WTC11 (cell line): ENCODE measurements around the gene LACTBL1. TPM values are rescaled to one million over a fixed set of nuclear protein-coding genes. Genes with fewer than 3 reads are reported as not detected.

Experiments used
- ATAC-seq: fragments of 200-7000 bp; cut with Tn5 transposase; 2 replicates; pipeline ENCODE4 v1.10.0; 2021; ENCODE audit warnings: mild to moderate bottlenecking, moderate library complexity
- CTCF ChIA-PET: fragments of 300-600 bp; sonication (Branson Sonifier 250); formaldehyde crosslinking; loops from one replicate; lab custom pipeline; 2021; ENCODE audit warnings: antibody characterized with exemption; lab: Charles Lee
- POLR2A ChIA-PET: fragments of 350-600 bp; sonication (Branson Sonifier 250); formaldehyde crosslinking; loops from one replicate; lab custom pipeline; 2021; ENCODE audit warnings: antibody characterized with exemption; lab: Charles Lee
- DNase-seq: peaks from one replicate; pipeline ENCODE4 v3.0.0; 2021; ENCODE audit warnings: low spot score
- H3K27ac Mint-ChIP-seq: 2 replicates; pipeline ENCODE4 v1.8.0; 2021; ENCODE audit warnings: mixed read lengths
- H3K27me3 Mint-ChIP-seq: 2 replicates; pipeline ENCODE4 v1.8.0; 2021; ENCODE audit warnings: low read depth, mild to moderate bottlenecking, moderate library complexity, mixed read lengths
- H3K36me3 Mint-ChIP-seq: 2 replicates; pipeline ENCODE4 v1.8.0; 2021; ENCODE audit warnings: mixed read lengths
- H3K4me1 Mint-ChIP-seq: 2 replicates; pipeline ENCODE4 v1.8.0; 2022; ENCODE audit warnings: mixed read lengths
- H3K4me3 Mint-ChIP-seq: 2 replicates; pipeline ENCODE4 v1.8.0; 2021; ENCODE audit warnings: mild to moderate bottlenecking, moderate library complexity, mixed read lengths
- H3K9me3 Mint-ChIP-seq: 2 replicates; pipeline ENCODE4 v1.8.0; 2021; ENCODE audit warnings: mixed read lengths
- AFF4 ChIP-seq: sonication (generic); formaldehyde crosslinking; IDR thresholded peaks from 2 replicates; pipeline ENCODE4 v1.8.1; 2023; ENCODE audit warnings: mild to moderate bottlenecking, missing genetic modification reagents, borderline replicate concordance
- CREB1 ChIP-seq: sonication (generic); formaldehyde crosslinking; IDR thresholded peaks from 2 replicates; pipeline ENCODE4 v1.8.0; 2023; ENCODE audit warnings: mild to moderate bottlenecking, missing genetic modification reagents
- CREM ChIP-seq: sonication (generic); formaldehyde crosslinking; IDR thresholded peaks from 2 replicates; pipeline ENCODE4 v1.8.1; 2022; ENCODE audit warnings: mild to moderate bottlenecking, missing genetic modification reagents, moderate library complexity
- ELF4 ChIP-seq: sonication (generic); formaldehyde crosslinking; IDR thresholded peaks from 2 replicates; pipeline ENCODE4 v1.8.1; 2022; ENCODE audit warnings: low read depth, mild to moderate bottlenecking, moderate library complexity, missing genetic modification reagents
- EMX1 ChIP-seq: fragments of 250-450 bp; sonication (Bioruptor Pico); IDR thresholded peaks from 2 replicates; pipeline ENCODE4 v1.8.0; 2021; ENCODE audit warnings: mild to moderate bottlenecking
- ERG ChIP-seq: fragments of 250-450 bp; sonication (Bioruptor Pico); IDR thresholded peaks from 2 replicates; pipeline ENCODE4 v1.8.0; 2021; ENCODE audit warnings: mild to moderate bottlenecking
- FOXP1 ChIP-seq: sonication (generic); formaldehyde crosslinking; IDR thresholded peaks from 2 replicates; pipeline ENCODE4 v1.8.0; 2022; ENCODE audit warnings: missing genetic modification reagents, mild to moderate bottlenecking, moderate library complexity, borderline replicate concordance
- HMGA2 ChIP-seq: fragments of 250-450 bp; sonication (Bioruptor Pico); IDR thresholded peaks from 2 replicates; pipeline ENCODE4 v1.4.0; 2021; ENCODE audit warnings: mild to moderate bottlenecking, moderate library complexity
- JAZF1 ChIP-seq: fragments of 250-450 bp; sonication (Bioruptor Pico); IDR thresholded peaks from 2 replicates; pipeline ENCODE4 v1.9.0; 2021; ENCODE audit warnings: moderate library complexity, mild to moderate bottlenecking, inconsistent platforms
- JUN ChIP-seq: sonication (generic); formaldehyde crosslinking; IDR thresholded peaks from 2 replicates; pipeline ENCODE4 v1.8.0; 2023; ENCODE audit warnings: mild to moderate bottlenecking, missing genetic modification reagents
- NFE2L1 ChIP-seq: sonication (generic); formaldehyde crosslinking; IDR thresholded peaks from 2 replicates; pipeline ENCODE4 v1.8.1; 2023; ENCODE audit warnings: missing genetic modification reagents
- NR1H2 ChIP-seq: sonication (generic); formaldehyde crosslinking; IDR thresholded peaks from 2 replicates; pipeline ENCODE4 v1.9.0; 2021; ENCODE audit warnings: mild to moderate bottlenecking, moderate library complexity, missing genetic modification reagents
- NR2C2 ChIP-seq: sonication (generic); formaldehyde crosslinking; IDR thresholded peaks from 2 replicates; pipeline ENCODE4 v1.8.0; 2022; ENCODE audit warnings: mild to moderate bottlenecking, missing genetic modification reagents
- RORB ChIP-seq: fragments of 250-450 bp; sonication (Bioruptor Pico); IDR thresholded peaks from 2 replicates; pipeline ENCODE4 v1.9.0; 2021; ENCODE audit warnings: mild to moderate bottlenecking
- ZNF138 ChIP-seq: sonication (generic); formaldehyde crosslinking; conservative IDR thresholded peaks from 2 replicates; pipeline ENCODE4 v1.8.1; 2022; ENCODE audit warnings: mild to moderate bottlenecking, moderate library complexity, missing genetic modification reagents
- ZNF219 ChIP-seq: sonication (generic); formaldehyde crosslinking; IDR thresholded peaks from 2 replicates; pipeline ENCODE4 v1.8.0; 2023; ENCODE audit warnings: missing genetic modification reagents, mild to moderate bottlenecking, borderline replicate concordance
- ZNF396 ChIP-seq: fragments of 250-450 bp; sonication (Bioruptor Pico); IDR thresholded peaks from 2 replicates; pipeline ENCODE4 v1.8.0; 2021; ENCODE audit warnings: mild to moderate bottlenecking, moderate library complexity, borderline replicate concordance
- total RNA-seq: library from RNA; stranded (reverse); gene quantifications from 3 replicates; pipeline ENCODE4 v1.2.3, GENCODE V29; 2021
- TF ChIP-seq, protein P1 (sequence below): sonication (generic); formaldehyde crosslinking; IDR thresholded peaks from 2 replicates; pipeline ENCODE4 v1.8.1; 2022; ENCODE audit warnings: mild to moderate bottlenecking, missing genetic modification reagents, moderate library complexity, borderline replicate concordance
- TF ChIP-seq, protein P2 (sequence below): sonication (generic); formaldehyde crosslinking; IDR thresholded peaks from 2 replicates; pipeline ENCODE4 v1.8.1; 2022; ENCODE audit warnings: missing genetic modification reagents, borderline replicate concordance
- TF ChIP-seq, protein P3 (sequence below): fragments of 250-450 bp; sonication (Bioruptor Pico); IDR thresholded peaks from 2 replicates; pipeline ENCODE4 v1.9.0; 2021; ENCODE audit warnings: mild to moderate bottlenecking

The LACTBL1 gene
- total RNA-seq, 1 experiment from 2014 or later = not detected

DNA sequence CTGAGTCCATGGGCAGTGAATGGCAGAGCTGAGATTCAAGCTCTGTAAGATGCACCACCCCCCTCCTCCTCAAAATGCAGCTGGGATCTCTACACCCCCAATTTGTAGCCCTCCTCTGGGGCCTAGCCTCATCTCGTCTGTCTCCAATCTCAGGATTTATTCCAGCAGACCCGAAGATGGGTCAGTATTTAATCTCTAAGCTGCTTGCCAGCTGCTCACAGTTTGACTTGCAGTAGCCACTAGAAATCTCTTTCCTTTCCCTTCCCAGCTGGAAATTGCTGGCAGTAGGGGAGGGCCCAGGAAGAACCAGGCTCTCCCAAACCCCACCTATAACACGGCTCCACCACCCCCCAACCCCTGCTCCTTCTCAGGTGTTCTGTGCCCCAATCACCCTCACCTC is 1.5 kb downstream of the LACTBL1 start:
- no peak for DNase-seq
- no peaks in the 10 kb centered on the region for H3K36me3 Mint-ChIP-seq
- peaks cover 10% of the 10 kb centered on the region for H3K9me3 Mint-ChIP-seq
- POLR2A ChIA-PET = no interaction called here
- H3K27me3 Mint-ChIP-seq = peaks cover 17% of the 10 kb centered on the region
- CTCF ChIA-PET = interaction anchor here (2.3 to 3.2 kb wide), 2 partner anchors 41 to 214 kb away, joined by 10 to 13 read pairs; no protein-coding TSS in a partner anchor
- TF ChIP-seq NR1H2 (no peak), JAZF1 (no peak), RORB (CRISPR knock-in tag) (no peak), EMX1 (CRISPR knock-in tag) (no peak), JUN (no peak), ZNF396 (CRISPR knock-in tag) (no peak), HMGA2 (no peak), CREM (no peak), FOXP1 (CRISPR knock-in tag) (no peak), AFF4 (no peak), ZNF138 (CRISPR knock-in tag) (no peak), CREB1 (CRISPR knock-in tag) (no peak), ERG (CRISPR knock-in tag) (no peak), ZNF219 (CRISPR knock-in tag) (no peak), NR2C2 (CRISPR knock-in tag) (no peak), NFE2L1 (no peak), ELF4 (CRISPR knock-in tag) (no peak)
- TF ChIP-seq, protein P1, sequence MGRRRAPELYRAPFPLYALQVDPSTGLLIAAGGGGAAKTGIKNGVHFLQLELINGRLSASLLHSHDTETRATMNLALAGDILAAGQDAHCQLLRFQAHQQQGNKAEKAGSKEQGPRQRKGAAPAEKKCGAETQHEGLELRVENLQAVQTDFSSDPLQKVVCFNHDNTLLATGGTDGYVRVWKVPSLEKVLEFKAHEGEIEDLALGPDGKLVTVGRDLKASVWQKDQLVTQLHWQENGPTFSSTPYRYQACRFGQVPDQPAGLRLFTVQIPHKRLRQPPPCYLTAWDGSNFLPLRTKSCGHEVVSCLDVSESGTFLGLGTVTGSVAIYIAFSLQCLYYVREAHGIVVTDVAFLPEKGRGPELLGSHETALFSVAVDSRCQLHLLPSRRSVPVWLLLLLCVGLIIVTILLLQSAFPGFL = no peak
- TF ChIP-seq, protein P2, sequence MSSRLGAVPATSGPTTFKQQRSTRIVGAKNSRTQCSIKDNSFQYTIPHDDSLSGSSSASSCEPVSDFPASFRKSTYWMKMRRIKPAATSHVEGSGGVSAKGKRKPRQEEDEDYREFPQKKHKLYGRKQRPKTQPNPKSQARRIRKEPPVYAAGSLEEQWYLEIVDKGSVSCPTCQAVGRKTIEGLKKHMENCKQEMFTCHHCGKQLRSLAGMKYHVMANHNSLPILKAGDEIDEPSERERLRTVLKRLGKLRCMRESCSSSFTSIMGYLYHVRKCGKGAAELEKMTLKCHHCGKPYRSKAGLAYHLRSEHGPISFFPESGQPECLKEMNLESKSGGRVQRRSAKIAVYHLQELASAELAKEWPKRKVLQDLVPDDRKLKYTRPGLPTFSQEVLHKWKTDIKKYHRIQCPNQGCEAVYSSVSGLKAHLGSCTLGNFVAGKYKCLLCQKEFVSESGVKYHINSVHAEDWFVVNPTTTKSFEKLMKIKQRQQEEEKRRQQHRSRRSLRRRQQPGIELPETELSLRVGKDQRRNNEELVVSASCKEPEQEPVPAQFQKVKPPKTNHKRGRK = no peak
- TF ChIP-seq, protein P3, sequence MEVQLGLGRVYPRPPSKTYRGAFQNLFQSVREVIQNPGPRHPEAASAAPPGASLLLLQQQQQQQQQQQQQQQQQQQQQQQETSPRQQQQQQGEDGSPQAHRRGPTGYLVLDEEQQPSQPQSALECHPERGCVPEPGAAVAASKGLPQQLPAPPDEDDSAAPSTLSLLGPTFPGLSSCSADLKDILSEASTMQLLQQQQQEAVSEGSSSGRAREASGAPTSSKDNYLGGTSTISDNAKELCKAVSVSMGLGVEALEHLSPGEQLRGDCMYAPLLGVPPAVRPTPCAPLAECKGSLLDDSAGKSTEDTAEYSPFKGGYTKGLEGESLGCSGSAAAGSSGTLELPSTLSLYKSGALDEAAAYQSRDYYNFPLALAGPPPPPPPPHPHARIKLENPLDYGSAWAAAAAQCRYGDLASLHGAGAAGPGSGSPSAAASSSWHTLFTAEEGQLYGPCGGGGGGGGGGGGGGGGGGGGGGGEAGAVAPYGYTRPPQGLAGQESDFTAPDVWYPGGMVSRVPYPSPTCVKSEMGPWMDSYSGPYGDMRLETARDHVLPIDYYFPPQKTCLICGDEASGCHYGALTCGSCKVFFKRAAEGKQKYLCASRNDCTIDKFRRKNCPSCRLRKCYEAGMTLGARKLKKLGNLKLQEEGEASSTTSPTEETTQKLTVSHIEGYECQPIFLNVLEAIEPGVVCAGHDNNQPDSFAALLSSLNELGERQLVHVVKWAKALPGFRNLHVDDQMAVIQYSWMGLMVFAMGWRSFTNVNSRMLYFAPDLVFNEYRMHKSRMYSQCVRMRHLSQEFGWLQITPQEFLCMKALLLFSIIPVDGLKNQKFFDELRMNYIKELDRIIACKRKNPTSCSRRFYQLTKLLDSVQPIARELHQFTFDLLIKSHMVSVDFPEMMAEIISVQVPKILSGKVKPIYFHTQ = no peak
- TF ChIP-seq, all 79 proteins: peak for 0
- Mint-ChIP-seq H3K4me1 (peaks cover 13% of the 10 kb centered on the region), H3K4me3 (no peak overlapping the region), H3K27ac (no peak overlapping the region; the same call in 1 of the 2 replicates)
- ATAC-seq = no peak
